ENCODE data around the gene LY6G6F.

LY6G6F gene

DNA sequence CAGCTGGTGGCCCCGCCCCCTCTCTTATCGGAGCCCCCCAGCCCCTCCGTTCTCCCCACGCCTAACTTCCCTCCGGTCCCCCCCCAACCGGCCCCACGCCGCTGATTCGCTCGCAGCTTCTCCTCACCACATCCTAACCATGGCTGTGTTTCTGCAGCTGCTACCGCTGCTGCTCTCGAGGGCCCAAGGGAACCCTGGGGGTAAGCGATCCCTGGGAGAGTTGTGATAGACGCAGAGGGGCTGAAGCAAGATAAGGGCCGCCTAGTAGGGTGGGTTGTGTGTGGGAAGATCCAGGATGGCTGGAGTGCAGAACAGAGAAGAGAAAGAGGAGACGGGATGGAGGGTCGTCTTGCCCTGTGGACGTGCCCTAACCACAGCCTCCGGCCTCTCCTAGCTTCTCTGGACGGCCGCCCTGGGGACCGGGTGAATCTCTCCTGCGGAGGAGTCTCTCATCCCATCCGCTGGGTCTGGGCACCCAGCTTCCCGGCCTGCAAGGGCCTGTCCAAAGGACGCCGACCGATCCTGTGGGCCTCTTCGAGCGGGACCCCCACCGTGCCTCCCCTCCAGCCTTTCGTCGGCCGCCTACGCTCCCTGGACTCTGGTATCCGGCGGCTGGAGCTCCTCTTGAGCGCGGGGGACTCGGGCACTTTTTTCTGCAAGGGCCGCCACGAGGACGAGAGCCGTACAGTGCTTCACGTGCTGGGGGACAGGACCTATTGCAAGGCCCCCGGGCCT, 16.7 kb downstream of the LY6G6F start, which contains the start of gene MPIG6B:
Gene MPIG6B (plus strand): TSS at position 129 of the 735 bp plus-strand sequence. CDS start 11 bp downstream, at position 140.
- no peaks in the 10 kb centered on the region for H3K27me3 Mint-ChIP-seq
- ATAC-seq = no peak
- H3K27ac Mint-ChIP-seq = peak within 1 kb of the TSS; percentile 63
- peak within 1 kb of the TSS; percentile 8 for H3K4me3 Mint-ChIP-seq
- H3K9me3 Mint-ChIP-seq = no peaks in the 10 kb centered on the region
- peaks cover 25% of the 10 kb centered on the region for H3K36me3 Mint-ChIP-seq
- peaks cover 41% of the 10 kb centered on the region for H3K4me1 Mint-ChIP-seq

DNA sequence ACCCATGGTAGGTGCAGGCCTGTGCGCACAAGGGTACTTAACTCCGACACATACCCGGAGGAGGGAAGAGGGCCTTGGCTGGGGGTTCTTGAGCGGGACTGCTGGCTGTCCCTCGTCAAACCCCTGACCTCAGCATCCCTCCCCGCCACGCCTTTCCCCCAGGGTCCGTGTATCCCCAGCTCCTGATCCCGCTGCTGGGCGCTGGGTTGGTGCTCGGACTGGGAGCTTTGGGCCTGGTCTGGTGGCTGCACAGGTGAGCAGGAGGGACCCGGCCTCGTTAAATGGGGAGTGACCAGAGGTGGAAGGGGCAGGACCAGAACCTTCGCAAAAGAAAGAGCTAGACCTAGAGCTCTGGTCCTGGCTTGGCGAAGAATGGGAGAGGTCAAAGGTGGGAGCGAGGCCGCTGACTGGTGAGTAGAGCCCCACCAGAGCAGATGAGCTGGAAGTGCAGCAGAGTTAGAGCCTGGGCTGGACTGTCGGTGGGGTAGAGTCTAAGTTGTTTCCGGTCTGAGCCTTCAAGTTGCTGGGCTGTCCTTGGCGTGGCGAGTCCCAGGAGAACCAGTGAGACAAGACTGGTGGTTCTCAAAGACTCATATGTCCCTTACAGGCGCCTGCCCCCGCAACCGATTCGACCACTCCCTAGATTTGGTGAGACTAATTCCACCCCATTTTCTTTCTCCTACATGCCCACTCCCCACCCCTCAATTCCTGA, 17.5 kb downstream of the LY6G6F start:
- Mint-ChIP-seq H3K27ac (no peak overlapping the region), H3K4me1 (peaks cover 48% of the 10 kb centered on the region), H3K27me3 (no peaks in the 10 kb centered on the region), H3K36me3 (peaks cover 25% of the 10 kb centered on the region), H3K9me3 (no peaks in the 10 kb centered on the region), H3K4me3 (no peak overlapping the region)
- ATAC-seq = no peak

DNA sequence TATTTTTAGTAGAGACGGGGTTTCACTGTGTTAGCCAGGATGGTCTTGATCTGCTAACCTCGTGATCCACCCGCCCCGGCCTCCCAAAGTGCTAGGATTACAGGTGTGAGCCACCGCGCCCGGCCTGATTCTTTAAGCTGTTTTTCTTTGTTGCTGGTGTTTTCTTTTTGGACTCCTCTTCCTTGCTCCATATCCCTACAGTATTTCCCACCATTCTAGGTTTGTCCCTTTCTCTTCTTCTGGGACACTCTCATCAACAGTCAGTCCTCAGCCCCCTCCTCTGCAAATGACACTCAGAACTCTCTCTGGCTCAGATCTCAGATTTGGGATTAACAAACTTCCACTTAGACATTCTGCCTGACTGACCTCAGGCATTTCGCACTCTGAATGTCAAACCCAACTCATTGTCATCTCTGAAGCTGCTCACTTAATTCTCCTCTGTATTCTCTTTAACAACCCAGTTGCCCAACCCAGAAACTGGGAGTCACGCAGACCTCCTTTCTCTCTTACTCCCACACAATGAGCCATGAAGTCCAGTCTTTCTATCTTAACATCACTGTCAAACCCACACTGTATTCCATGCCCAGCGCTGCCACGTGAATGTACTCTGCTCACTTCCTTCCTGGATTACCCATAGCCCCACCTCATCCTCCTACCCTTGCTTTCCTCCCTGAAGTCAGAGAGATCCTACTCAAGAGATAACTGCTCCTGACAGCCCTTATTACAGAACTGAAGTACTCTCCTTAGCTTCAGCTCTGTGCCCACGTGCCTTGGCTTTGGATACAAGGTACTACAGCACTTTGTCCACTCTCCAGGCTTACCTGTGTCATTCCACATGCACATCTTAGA, 19.1 kb downstream of the LY6G6F start:
- H3K27ac Mint-ChIP-seq = peak overlapping the region; percentile 86
- peaks cover 59% of the 10 kb centered on the region for H3K4me1 Mint-ChIP-seq
- ATAC-seq = no peak
- H3K36me3 Mint-ChIP-seq = peaks cover 32% of the 10 kb centered on the region
- no peaks in the 10 kb centered on the region for H3K9me3 Mint-ChIP-seq
- H3K27me3 Mint-ChIP-seq = no peaks in the 10 kb centered on the region
- no peak overlapping the region for H3K4me3 Mint-ChIP-seq

DNA sequence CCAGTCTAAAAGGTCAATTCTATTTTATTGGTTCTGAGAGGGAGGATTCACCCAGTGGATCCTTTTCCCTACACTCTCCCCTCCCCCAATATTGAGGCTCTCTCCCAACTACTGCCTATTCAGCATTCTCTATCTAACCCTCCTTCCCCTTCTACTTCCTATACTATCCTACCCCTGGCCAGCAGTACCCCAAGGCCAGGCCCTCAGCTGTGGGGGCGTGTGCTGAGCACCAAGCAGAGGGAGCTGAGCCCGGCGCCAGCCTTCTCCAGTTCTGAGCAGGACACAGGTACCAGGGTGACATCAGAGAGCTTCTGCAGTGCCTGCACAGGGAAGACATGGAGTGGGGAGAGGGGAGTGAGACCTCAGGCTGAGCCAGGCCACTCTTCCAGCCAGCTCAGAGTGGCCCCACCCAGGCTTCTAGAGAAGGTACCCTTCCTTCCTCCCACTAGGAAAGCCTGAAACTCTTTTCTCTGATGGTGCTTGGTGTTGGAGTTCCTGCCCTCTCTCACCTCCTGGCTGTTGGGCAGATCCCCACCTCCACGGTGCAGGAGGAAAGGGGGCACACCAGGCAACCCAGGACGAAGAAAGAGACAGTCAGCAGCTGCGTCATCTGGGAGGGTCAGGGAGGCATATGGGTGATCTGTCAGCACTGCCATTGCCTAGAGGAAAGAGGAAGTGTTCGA, 20.5 kb downstream of the LY6G6F start:
- H3K27ac Mint-ChIP-seq = peak overlapping the region; percentile 86
- H3K4me1 Mint-ChIP-seq = peaks cover 60% of the 10 kb centered on the region
- peak; percentile 86 for ATAC-seq
- H3K27me3 Mint-ChIP-seq = no peaks in the 10 kb centered on the region
- H3K36me3 Mint-ChIP-seq = peaks cover 38% of the 10 kb centered on the region
- peak overlapping the region; percentile 71 for H3K4me3 Mint-ChIP-seq
- no peaks in the 10 kb centered on the region for H3K9me3 Mint-ChIP-seq

DNA sequence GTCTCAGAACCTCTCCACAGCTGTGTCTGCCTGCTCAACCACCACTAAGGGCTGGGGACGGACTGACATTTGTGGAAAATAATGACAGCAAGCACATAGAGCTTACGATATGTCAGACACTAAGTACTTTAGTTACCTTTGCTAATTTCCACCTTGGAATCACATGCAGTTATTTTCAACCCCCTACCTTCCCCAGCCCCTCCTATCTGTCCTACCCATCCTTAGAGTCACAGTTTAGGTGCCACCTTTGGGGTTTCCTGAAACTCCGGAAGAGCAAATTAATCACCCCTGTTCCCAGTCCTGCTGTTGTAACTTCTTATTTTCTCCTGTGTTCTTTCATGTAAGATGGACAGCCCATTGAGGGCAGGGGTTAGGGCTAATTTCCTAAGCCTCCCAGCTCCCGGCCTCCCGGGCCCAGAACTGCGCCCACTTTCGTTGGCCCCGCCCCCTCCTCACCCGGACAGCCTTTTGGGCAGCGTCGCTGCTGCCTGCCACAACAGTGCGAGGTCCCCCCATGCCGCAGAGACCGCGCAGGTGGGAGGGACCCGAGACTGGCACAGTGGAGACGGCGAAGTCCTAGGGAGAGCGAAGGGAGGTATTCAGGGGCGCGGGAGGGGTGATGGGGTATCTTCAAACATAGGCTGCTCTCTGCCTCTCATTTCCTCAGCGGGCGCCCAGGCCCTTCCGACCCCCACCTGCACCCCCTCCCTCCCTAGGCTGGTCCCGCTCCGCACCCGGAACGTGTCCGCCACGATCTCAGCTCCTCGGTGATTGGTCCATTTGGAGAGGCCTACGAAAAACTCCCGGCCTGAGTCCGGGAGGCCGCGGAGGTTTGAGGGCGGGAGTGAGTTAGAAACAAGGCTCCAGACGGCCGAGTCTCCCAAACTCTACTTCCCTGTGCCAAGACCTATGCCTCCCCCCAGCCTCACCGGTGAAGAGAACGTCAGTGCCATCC, 21.3 kb downstream of the LY6G6F start:
- Mint-ChIP-seq H3K27ac (peak overlapping the region; percentile 86), H3K4me3 (peak overlapping the region; percentile 98), H3K4me1 (peaks cover 60% of the 10 kb centered on the region), H3K36me3 (peaks cover 38% of the 10 kb centered on the region), H3K9me3 (no peaks in the 10 kb centered on the region), H3K27me3 (no peaks in the 10 kb centered on the region)
- ATAC-seq = no peak

DNA sequence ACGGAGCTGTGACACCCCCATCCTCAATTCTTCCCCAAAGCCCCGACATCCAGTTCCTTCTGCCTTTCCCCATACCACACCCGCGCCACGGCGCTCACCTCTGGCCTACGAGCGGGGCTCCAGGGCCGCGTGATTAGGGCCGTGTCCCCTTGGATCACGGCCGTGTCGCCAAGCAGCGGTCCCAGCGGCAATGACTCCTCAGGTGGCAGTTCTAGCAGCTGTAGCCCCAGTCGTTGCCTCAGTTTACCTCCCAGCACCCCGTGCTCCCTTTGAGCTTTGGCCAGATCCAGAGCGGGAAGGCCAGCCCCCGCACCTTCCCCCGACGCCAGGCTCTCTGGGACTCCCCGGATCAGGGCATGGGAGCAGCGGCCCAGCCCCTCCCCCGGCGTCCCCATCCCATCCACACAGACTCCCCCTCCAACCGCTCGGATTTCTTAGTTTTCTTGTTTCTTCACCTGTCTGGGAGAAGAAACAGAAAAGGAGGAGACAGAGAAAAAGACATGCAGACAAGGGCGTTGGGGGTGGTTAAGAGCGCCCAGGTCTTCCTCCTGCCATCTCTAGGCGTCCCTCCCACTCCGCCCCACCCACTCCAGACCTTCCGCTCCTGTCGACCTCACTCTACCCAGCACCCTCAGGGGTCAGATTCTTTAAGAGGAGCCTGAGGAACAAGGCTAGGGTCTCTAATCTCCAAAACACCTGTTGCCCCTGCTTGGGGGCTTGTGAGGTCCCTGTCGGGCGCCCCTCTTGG, 22.3 kb downstream of the LY6G6F start, which contains the start of gene DDAH2:
Gene DDAH2 (minus strand): TSS at position 533 of the 748 bp plus-strand sequence. CDS start 138 bp downstream, at position 395.
- no peaks in the 10 kb centered on the region for H3K27me3 Mint-ChIP-seq
- peaks cover 47% of the 10 kb centered on the region for H3K36me3 Mint-ChIP-seq
- no peaks in the 10 kb centered on the region for H3K9me3 Mint-ChIP-seq
- ATAC-seq = peak; percentile 38
- peak within 1 kb of the TSS; percentile 86 for H3K27ac Mint-ChIP-seq
- H3K4me3 Mint-ChIP-seq = peak within 1 kb of the TSS; percentile 98
- peaks cover 58% of the 10 kb centered on the region for H3K4me1 Mint-ChIP-seq

DNA sequence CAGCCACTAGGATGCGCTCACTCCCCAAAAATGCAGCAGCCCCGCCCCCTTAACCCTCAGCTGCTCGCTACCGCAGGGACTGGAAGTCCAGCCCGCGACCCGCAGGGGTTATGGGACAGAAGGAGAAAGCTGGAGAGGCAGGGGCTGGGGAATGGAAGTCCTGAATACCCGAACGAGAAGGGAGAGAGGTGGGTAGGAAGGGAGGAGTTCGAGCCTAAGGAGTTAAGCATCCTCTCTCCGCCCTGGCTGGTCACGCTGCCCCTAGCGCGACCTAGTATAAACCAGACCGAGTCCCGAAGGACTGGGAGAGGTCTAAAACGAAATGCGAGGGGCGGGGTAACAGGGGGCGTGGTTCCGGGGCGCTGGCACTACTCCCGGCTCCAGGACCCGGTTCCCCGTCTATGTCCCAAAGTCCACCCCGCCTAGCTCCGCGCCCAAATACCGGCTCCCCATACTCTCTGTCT, 22.9 kb downstream of the LY6G6F start:
- ATAC-seq = peak; percentile 87
- Mint-ChIP-seq H3K27me3 (no peaks in the 10 kb centered on the region), H3K4me3 (peak overlapping the region; percentile 98), H3K9me3 (no peaks in the 10 kb centered on the region), H3K27ac (peak overlapping the region; percentile 86), H3K4me1 (peaks cover 63% of the 10 kb centered on the region), H3K36me3 (peaks cover 47% of the 10 kb centered on the region)

DNA sequence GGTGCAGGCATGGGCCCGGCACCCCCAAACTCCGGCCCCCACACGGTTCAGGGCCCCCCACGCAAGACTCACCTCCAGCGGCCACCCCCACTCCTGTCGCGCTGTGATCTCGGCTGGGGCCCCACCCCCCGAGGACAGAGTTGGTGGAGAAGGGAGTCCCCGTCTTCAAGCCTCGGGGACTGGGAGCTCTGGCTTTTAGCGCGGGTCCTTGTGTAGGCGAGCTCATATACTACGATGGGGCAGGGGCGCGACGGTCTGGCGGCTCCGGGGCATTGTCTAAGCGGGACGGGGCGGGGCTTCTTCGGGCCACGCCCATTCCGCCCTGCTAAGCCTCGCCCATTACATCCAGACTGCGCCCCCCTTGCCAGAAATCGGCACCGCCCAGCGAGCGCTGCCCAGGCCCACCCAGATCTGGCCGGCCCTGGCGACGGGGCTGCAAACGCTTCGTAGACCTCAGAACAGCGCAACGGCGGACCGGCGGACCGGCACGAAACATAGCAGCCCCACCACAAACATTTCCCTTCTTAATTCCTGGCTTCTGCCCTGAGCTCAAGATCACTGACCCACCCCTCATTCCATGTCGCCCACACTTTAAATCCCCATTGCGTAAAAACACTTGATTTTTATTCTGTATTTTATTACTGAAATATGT, 23.4 kb downstream of the LY6G6F start:
- Mint-ChIP-seq H3K27ac (peak overlapping the region; percentile 86), H3K36me3 (peaks cover 50% of the 10 kb centered on the region), H3K9me3 (no peaks in the 10 kb centered on the region), H3K4me3 (peak overlapping the region; percentile 98), H3K27me3 (no peaks in the 10 kb centered on the region), H3K4me1 (peaks cover 68% of the 10 kb centered on the region)
- ATAC-seq = peak; percentile 77

DNA sequence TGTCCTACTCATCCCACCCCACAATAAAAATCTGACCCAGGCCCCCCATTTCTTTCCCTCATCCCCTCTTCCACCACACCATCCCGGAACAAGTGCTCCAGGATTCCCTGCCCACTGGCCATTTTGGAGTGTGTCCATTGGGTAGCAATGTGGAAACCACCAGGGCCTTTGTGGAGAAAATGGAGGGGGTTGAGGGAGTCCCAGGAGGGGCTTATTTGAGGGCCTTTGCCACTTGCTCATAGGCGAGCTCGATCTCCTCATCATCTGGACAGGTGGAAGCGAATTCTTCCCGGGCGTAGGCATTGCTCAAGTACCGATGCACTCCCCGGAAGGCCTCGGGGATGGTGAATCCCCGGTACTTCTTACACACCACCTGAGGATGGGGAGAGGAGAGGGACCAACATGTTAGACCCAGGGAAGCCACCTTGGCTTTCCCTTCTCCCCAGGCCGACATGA, 24.0 kb downstream of the LY6G6F start:
- ATAC-seq = no peak
- no peaks in the 10 kb centered on the region for H3K9me3 Mint-ChIP-seq
- peak overlapping the region; percentile 86 for H3K27ac Mint-ChIP-seq
- H3K27me3 Mint-ChIP-seq = no peaks in the 10 kb centered on the region
- H3K4me3 Mint-ChIP-seq = peak overlapping the region; percentile 98
- peaks cover 64% of the 10 kb centered on the region for H3K4me1 Mint-ChIP-seq
- peaks cover 50% of the 10 kb centered on the region for H3K36me3 Mint-ChIP-seq

DNA sequence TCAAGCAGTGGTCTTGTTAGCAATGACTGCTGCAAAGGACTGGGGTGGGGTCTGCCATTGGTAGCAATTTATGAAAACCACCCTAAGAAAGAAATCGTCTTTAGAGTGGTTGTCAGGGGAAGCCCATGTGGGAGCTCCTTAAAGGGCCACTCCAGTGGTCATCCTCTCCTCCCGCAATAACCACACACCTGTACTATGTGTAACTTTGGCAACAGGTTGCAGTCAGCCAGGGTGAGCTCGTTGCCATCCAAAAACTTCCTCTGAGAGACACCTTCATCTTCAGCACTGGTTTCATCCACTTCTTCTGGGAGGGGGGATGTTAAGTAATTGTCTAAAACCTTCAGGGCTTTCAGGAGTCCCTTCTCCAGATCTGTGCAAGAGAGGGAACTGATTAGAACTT, 25.4 kb downstream of the LY6G6F start:
- H3K36me3 Mint-ChIP-seq = peaks cover 39% of the 10 kb centered on the region

DNA sequence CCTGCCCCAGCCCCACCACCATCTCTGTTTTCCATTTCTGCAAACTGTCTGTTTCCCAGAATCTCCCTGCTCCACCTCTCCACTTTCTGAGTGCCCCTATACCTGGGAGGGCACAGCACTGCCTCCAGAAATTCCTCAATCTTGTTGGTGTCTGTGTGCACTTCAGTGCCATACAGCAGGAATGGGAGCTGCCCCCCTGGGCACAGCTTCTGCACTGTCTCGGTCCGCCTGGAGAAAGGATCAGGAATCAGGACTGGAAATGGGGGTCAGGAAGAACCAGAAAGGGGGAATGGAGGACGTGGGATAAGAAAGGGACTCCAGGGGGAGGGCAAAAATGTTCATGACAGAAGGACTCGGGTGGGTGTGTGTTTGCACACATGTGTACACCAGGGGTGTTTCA, 27.1 kb downstream of the LY6G6F start:
- Mint-ChIP-seq H3K27me3 (no peaks in the 10 kb centered on the region), H3K27ac (peak overlapping the region; percentile 90), H3K4me1 (peaks cover 58% of the 10 kb centered on the region), H3K4me3 (peak overlapping the region; percentile 39), H3K36me3 (peaks cover 36% of the 10 kb centered on the region), H3K9me3 (no peaks in the 10 kb centered on the region)
- no peak for ATAC-seq

More for the DNA sequence above, 25.4 kb downstream of the LY6G6F start:
- no peaks in the 10 kb centered on the region for H3K9me3 Mint-ChIP-seq
- ATAC-seq = no peak
- peaks cover 57% of the 10 kb centered on the region for H3K4me1 Mint-ChIP-seq
- no peak overlapping the region for H3K4me3 Mint-ChIP-seq
- H3K27ac Mint-ChIP-seq = no peak overlapping the region
- no peaks in the 10 kb centered on the region for H3K27me3 Mint-ChIP-seq

DNA sequence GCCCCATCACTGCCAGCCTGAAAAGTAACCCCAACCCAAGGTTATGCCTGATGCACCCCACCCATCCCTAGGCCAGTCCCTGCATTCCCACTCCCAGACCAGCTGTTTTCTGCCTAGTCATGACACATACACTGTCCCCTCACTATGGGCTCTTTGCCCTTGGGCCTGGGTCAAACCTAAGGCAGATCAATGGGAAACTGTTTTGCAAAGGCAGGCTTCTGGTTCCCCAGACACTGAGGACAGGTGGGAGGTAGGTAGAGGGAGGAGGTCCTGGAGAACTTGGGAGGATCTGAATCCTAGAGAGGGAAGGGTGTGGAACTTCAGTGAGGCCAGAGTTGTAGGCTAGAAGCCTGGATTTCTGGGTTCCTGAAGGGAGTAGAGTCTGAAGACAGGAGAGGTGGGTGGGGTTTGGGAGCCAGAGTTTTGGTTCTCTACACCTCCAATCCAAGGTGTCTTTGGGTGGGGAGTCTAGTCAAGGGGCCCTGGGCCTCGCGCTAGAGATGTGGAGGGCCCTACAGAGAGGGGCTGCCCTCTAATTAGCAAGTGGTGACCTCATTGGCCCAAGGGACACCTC, 27.7 kb downstream of the LY6G6F start:
- Mint-ChIP-seq H3K4me1 (peaks cover 58% of the 10 kb centered on the region), H3K27me3 (no peaks in the 10 kb centered on the region), H3K36me3 (peaks cover 36% of the 10 kb centered on the region), H3K27ac (peak overlapping the region; percentile 90), H3K9me3 (no peaks in the 10 kb centered on the region), H3K4me3 (peak overlapping the region; percentile 95)
- no peak for ATAC-seq

Data from stimulated activated memory B cell treated with anti-CD40 and anti-IgM and Interleukin-4, amounts not matched to agents 10 μg/mL and 1 μg/mL and 100 μg/mL, for 72 hours (primary cell).